KMS-11 (cell line): Measurements from ENCODE around the gene CHRNB4.

Experiments
- H2AFZ ChIP-seq: fragments of 200-600 bp; sonication (generic); 2 replicates; pipeline ENCODE4 v1.6.1; 2016; ENCODE audit warnings: antibody characterized with exemption, mixed run types, low read depth
- H3K27ac ChIP-seq: fragments of 200-600 bp; sonication (generic); 2 replicates; pipeline ENCODE4 v1.6.1; 2016; ENCODE audit warnings: mild to moderate bottlenecking, mixed run types
- H3K27me3 ChIP-seq: fragments of 200-600 bp; sonication (generic); 2 replicates; pipeline ENCODE4 v1.6.1; 2017; ENCODE audit warnings: mild to moderate bottlenecking, low read depth, mixed run types, moderate library complexity; ENCODE audit not compliant: insufficient read depth
- H3K36me3 ChIP-seq: fragments of 200-600 bp; sonication (generic); 2 replicates; pipeline ENCODE4 v1.6.1; 2017; ENCODE audit warnings: mild to moderate bottlenecking, mixed run types; ENCODE audit not compliant: insufficient read depth
- H3K4me1 ChIP-seq: fragments of 200-600 bp; sonication (generic); 2 replicates; pipeline ENCODE4 v1.6.1; 2016; ENCODE audit warnings: mild to moderate bottlenecking, low read depth, mixed run types; ENCODE audit not compliant: poor library complexity, severe bottlenecking
- H3K4me2 ChIP-seq: fragments of 200-600 bp; sonication (generic); 2 replicates; pipeline ENCODE4 v1.7.0; 2016; ENCODE audit warnings: mild to moderate bottlenecking, mixed run types
- H3K4me3 ChIP-seq: fragments of 200-600 bp; sonication (generic); IDR thresholded peaks from 2 replicates; pipeline ENCODE4 v1.6.1; 2017; ENCODE audit warnings: low read depth, low read length, mixed read lengths; ENCODE audit not compliant: insufficient read depth
- H3K79me2 ChIP-seq: fragments of 200-600 bp; sonication (generic); 2 replicates; pipeline ENCODE4 v1.6.1; 2016; ENCODE audit warnings: low read depth, mixed run types; ENCODE audit not compliant: insufficient read depth
- H3K9ac ChIP-seq: fragments of 200-600 bp; sonication (generic); 2 replicates; pipeline ENCODE4 v1.6.1; 2016; ENCODE audit warnings: mild to moderate bottlenecking, mixed run types
- H4K20me1 ChIP-seq: fragments of 200-600 bp; sonication (generic); 2 replicates; pipeline ENCODE4 v1.6.1; 2016; ENCODE audit warnings: mild to moderate bottlenecking, mixed run types; ENCODE audit not compliant: insufficient read depth
- TF ChIP-seq, protein P1 (sequence below): fragments of 200-600 bp; sonication (generic); conservative IDR thresholded peaks from 2 replicates; pipeline ENCODE4 v1.6.1; 2017; ENCODE audit warnings: low read depth, mild to moderate bottlenecking, antibody characterized with exemption, low read length, moderate library complexity, mixed read lengths

Gene CHRNB4

DNA sequence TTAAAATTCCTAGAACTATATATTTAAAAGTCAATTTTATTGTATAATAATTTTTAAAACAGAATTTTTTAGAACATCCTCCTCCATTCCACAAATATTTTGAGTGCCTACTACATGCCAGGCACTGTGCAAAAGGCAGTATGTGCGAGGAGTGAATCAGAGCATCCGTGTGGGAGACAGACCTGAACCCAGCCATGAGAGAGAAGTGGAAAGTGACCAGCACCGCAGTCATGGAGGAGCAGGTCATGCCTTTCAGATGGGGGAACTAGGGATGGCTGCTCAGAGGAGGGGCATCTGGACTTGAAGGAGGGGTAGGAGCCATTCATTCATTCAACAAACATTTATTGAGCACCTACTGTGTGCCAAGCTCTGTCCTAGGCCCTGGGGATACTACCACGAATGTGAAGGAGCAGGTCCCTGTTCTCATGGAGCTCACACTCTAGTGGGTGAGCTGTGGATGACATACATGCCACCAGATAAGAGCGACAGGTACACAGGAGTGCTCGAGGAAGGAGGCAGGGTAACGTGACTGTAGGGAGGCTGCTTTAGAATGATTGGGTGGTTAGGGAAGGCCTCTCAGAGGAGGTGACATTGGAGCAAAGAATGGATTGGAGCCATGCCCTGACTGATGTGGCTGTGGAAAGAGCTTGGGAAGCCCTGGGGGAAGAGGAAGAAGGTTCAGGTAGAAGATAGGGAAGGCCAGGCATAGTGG lies 17.1 kb downstream of the CHRNB4 start:
- Histone ChIP-seq H3K9ac (no peak overlapping the region), H3K36me3 (no peaks in the 10 kb centered on the region), H2AFZ (no peak overlapping the region), H3K27me3 (no peaks in the 10 kb centered on the region), H3K27ac (no peak overlapping the region), H3K79me2 (no peaks in the 10 kb centered on the region), H4K20me1 (no peaks in the 10 kb centered on the region), H3K4me3 (no peak overlapping the region), H3K4me1 (no peaks in the 10 kb centered on the region), H3K4me2 (no peak overlapping the region)
- TF ChIP-seq, protein P1, sequence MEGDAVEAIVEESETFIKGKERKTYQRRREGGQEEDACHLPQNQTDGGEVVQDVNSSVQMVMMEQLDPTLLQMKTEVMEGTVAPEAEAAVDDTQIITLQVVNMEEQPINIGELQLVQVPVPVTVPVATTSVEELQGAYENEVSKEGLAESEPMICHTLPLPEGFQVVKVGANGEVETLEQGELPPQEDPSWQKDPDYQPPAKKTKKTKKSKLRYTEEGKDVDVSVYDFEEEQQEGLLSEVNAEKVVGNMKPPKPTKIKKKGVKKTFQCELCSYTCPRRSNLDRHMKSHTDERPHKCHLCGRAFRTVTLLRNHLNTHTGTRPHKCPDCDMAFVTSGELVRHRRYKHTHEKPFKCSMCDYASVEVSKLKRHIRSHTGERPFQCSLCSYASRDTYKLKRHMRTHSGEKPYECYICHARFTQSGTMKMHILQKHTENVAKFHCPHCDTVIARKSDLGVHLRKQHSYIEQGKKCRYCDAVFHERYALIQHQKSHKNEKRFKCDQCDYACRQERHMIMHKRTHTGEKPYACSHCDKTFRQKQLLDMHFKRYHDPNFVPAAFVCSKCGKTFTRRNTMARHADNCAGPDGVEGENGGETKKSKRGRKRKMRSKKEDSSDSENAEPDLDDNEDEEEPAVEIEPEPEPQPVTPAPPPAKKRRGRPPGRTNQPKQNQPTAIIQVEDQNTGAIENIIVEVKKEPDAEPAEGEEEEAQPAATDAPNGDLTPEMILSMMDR, result no peak

DNA sequence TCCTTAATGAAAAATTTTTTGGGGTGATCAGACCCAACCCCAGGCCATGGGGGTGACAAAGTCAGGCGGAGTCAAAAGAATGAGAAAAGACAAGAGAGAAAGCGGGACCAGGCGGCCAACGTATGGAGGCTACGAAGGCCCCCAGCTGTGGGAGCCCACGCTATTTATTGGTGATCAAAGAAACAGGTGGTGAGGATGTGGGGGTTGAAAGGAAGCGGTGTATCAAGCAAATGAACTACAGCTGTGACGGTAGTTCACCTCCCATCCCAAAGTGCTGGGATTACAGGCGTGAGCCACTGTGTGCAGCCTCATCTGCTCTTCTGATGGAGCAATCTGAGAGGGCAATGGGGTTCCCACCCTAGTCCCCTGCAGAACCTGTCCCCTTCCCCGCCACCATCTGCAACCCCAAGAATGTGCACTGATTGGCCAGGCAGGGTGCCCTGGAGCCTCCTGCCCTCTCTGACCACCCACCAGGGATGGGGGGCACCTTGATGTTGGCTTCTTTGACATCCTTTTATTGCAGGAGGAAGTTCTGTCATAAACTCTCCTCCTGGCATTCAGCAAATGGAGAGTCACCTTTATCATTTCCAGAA lies 19.1 kb downstream of the CHRNB4 start:
- TF ChIP-seq, protein P1, result no peak
- Histone ChIP-seq H3K79me2 (no peaks in the 10 kb centered on the region), H2AFZ (no peak overlapping the region), H3K4me1 (peaks cover 3% of the 10 kb centered on the region), H3K4me3 (no peak overlapping the region), H3K9ac (no peak overlapping the region), H3K27me3 (no peaks in the 10 kb centered on the region), H3K27ac (no peak overlapping the region), H4K20me1 (no peaks in the 10 kb centered on the region), H3K4me2 (no peak overlapping the region), H3K36me3 (no peaks in the 10 kb centered on the region)

DNA sequence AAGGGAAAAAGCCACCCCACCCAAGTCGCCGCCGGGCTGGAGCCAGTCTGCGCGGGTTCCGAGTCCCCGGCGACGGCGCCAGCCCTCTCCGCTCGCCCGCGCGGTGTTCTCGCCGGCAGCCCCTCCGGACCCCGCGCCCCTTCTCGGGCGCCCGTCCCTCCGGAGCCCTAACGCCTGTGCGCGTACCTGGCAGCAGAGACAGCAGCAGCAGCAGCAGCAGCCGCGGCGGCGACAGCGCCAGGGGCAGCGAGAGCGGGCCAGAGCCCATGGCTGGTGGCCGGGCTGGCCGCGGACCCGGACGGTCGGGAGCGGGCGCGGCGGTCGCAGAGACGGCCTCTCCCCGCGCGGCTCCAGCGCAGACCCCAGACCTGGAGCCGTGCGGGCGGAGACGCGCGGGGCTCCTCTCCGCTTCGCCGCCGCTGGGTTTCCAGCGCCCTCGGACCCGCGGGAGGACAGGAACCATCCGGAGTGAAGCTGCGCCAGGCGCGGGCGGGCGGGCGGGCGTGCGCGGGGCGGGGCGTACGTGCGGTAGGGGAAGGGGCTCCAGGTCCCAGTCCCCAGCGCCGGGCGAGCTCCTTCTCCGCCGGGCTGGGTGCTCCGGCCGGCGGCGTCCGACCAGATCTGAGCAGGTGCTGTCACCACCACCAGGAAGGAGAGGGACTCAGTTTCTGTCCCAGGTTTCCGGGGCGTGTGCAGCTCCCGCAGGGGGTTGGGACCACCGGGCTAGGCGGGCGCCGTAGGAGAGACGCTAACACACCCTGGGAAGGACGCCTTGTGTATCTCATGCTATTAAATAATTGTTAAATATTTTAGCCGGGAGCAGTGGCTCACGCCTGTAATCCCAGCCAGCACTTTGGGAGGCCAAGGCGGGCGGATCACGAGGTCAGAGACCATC lies 20.2 kb downstream of the CHRNB4 start, which contains the start of gene CHRNA3:
Gene CHRNA3, minus strand, starts transcription at position 470 of the 895 bp plus-strand sequence. Its CDS starts 202 bp downstream, at position 268.
- no peak within 1 kb of the TSS for H3K9ac ChIP-seq
- no peaks in the 10 kb centered on the region for H3K27me3 ChIP-seq
- H3K36me3 ChIP-seq, result no peaks in the 10 kb centered on the region
- peaks cover 3% of the 10 kb centered on the region for H3K4me1 ChIP-seq
- no peak within 1 kb of the TSS for H2AFZ ChIP-seq
- no peaks in the 10 kb centered on the region for H4K20me1 ChIP-seq
- TF ChIP-seq, protein P1, result no peak
- no peak within 1 kb of the TSS for H3K4me3 ChIP-seq
- H3K4me2 ChIP-seq, result no peak within 1 kb of the TSS
- no peak within 1 kb of the TSS for H3K27ac ChIP-seq
- no peaks in the 10 kb centered on the region for H3K79me2 ChIP-seq

DNA sequence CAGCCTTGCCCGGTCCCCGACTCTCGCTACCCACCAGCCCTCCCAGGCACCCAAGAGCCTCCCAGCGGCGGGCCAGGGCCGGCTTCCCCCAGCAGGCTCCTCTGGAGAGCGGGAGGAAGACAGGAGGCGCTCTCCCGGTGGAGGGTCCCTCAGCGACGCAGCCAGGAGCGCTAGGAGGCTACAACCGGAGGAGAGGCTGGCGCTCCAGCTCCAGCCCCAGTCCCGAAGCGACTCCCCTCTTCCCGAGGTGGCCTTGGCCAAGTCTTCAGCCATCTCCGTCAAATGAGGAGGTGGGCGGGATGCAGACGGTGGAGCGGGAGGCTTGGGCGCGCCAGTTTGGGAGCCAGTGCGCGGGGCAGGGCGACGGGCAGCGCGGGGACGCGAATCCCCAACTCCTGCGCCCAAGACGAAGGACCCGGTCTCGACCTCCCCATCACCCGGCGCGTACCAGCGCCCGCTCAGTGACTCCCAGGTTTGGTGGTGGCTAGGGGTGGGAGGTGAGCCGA lies 20.9 kb downstream of the CHRNB4 start:
- no peaks in the 10 kb centered on the region for H3K27me3 ChIP-seq
- H3K4me2 ChIP-seq, result no peak overlapping the region
- no peak overlapping the region for H3K27ac ChIP-seq
- no peaks in the 10 kb centered on the region for H3K79me2 ChIP-seq
- no peak overlapping the region for H3K4me3 ChIP-seq
- no peak overlapping the region for H3K9ac ChIP-seq
- H3K4me1 ChIP-seq, result peaks cover 3% of the 10 kb centered on the region
- H3K36me3 ChIP-seq, result no peaks in the 10 kb centered on the region
- no peaks in the 10 kb centered on the region for H4K20me1 ChIP-seq
- TF ChIP-seq, protein P1, result no peak
- H2AFZ ChIP-seq, result no peak overlapping the region
